Osteoblast (primary cell): ENCODE data around the gene SLC49A3. TPM values are rescaled to one million over a fixed set of nuclear protein-coding genes. Genes with fewer than 3 reads are reported as not detected.

Source experiments
- DNase-seq: peaks from one replicate; pipeline ENCODE4 v3.0.0; 2011; ENCODE audit warnings: low spot score, mixed read lengths; ENCODE audit not compliant: insufficient read length; ENCODE audit errors: missing footprints
- H2AFZ ChIP-seq: 2 replicates; pipeline ENCODE4 v1.6.0; 2011; ENCODE audit warnings: mild to moderate bottlenecking, low read length
- H3K27ac ChIP-seq: 2 replicates; pipeline ENCODE4 v1.5.1; 2011; ENCODE audit warnings: mild to moderate bottlenecking, low read depth, low read length, moderate library complexity
- H3K27me3 ChIP-seq: 2 replicates; pipeline ENCODE4 v1.6.0; 2012; ENCODE audit warnings: mild to moderate bottlenecking, control low read depth, inconsistent platforms, low read length, moderate library complexity; ENCODE audit not compliant: insufficient read depth
- H3K36me3 ChIP-seq: 2 replicates; pipeline ENCODE4 v1.5.1; 2011; ENCODE audit warnings: mild to moderate bottlenecking, low read length, control low read depth, moderate library complexity; ENCODE audit not compliant: insufficient read depth
- H3K4me1 ChIP-seq: 2 replicates; pipeline ENCODE4 v1.5.1; 2011; ENCODE audit warnings: mild to moderate bottlenecking, low read length, control low read depth, moderate library complexity; ENCODE audit not compliant: insufficient read depth
- H3K4me2 ChIP-seq: 2 replicates; pipeline ENCODE4 v1.6.0; 2011; ENCODE audit warnings: mild to moderate bottlenecking, low read length; ENCODE audit not compliant: insufficient read depth
- H3K4me3 ChIP-seq: fragments of 200-600 bp; sonication (generic); 3 replicates; pipeline ENCODE4 v1.5.1; 2012; ENCODE audit warnings: mild to moderate bottlenecking, low read length, inconsistent platforms; ENCODE audit not compliant: insufficient read depth
- H3K79me2 ChIP-seq: 2 replicates; pipeline ENCODE4 v1.6.0; 2012; ENCODE audit warnings: mild to moderate bottlenecking, low read length, control low read depth, inconsistent platforms; ENCODE audit not compliant: insufficient read depth
- H3K9me3 ChIP-seq: 2 replicates; pipeline ENCODE4 v1.5.1; 2011; ENCODE audit warnings: low read depth, low read length, control low read depth
- H4K20me1 ChIP-seq: 2 replicates; pipeline ENCODE4 v1.6.0; 2012; ENCODE audit warnings: mild to moderate bottlenecking, low read length, control low read depth; ENCODE audit not compliant: insufficient read depth
- CTCF ChIP-seq: IDR thresholded peaks from 2 replicates; pipeline ENCODE4 v1.5.1; 2011; ENCODE audit warnings: mild to moderate bottlenecking, low read depth, low read length, moderate library complexity; ENCODE audit errors: extremely low read depth
- total RNA-seq: library from RNA; depleted of rRNA; stranded (reverse); fragments of >200 nt; gene quantifications from 2 replicates; pipeline ENCODE4 v1.2.3, GENCODE V29; 2012

SLC49A3 gene
- total RNA-seq, 1 donor = 11.6 TPM

- Histone ChIP-seq H3K4me1 (peaks cover 10% of the 10 kb centered on the region), H3K4me2 (no peak overlapping the region), H3K79me2 (peaks cover 85% of the 10 kb centered on the region), H3K9me3 (no peaks in the 10 kb centered on the region), H2AFZ (no peak overlapping the region), H3K36me3 (peaks cover 5% of the 10 kb centered on the region), H4K20me1 (peaks cover 63% of the 10 kb centered on the region), H3K27me3 (no peaks in the 10 kb centered on the region), H3K27ac (no peak overlapping the region), H3K4me3 (no peak overlapping the region)
- TF ChIP-seq CTCF = no peak
- no peak for DNase-seq
Observed at GRCh38 chr4:710916-711315, 22.0 kb upstream of the SLC49A3 start.

- Histone ChIP-seq H4K20me1 (peaks cover 61% of the 10 kb centered on the region), H2AFZ (no peak overlapping the region), H3K36me3 (peaks cover 5% of the 10 kb centered on the region), H3K4me1 (peaks cover 12% of the 10 kb centered on the region), H3K4me3 (no peak overlapping the region), H3K27me3 (no peaks in the 10 kb centered on the region), H3K79me2 (peaks cover 86% of the 10 kb centered on the region), H3K4me2 (no peak overlapping the region), H3K9me3 (no peaks in the 10 kb centered on the region), H3K27ac (no peak overlapping the region)
- no peak for DNase-seq
- TF ChIP-seq CTCF = no peak
Observed at GRCh38 chr4:710116-710515, 21.2 kb upstream of the SLC49A3 start.

GRCh38 chr4:709348-709747 is 20.4 kb upstream of the SLC49A3 start:
- Histone ChIP-seq H3K9me3 (no peaks in the 10 kb centered on the region), H3K4me2 (no peak overlapping the region), H4K20me1 (peaks cover 54% of the 10 kb centered on the region)

GRCh38 chr4:708631-708933 is 19.6 kb upstream of the SLC49A3 start:
- Histone ChIP-seq H4K20me1 (peaks cover 48% of the 10 kb centered on the region), H3K4me3 (no peak overlapping the region), H3K79me2 (peaks cover 71% of the 10 kb centered on the region)

More at GRCh38 chr4:709348-709747, 20.4 kb upstream of the SLC49A3 start:
- Histone ChIP-seq H3K27ac (no peak overlapping the region), H3K27me3 (no peaks in the 10 kb centered on the region), H3K36me3 (peaks cover 5% of the 10 kb centered on the region), H3K4me1 (peaks cover 13% of the 10 kb centered on the region), H3K4me3 (no peak overlapping the region), H3K79me2 (peaks cover 78% of the 10 kb centered on the region), H2AFZ (no peak overlapping the region)
- no peak for DNase-seq
- TF ChIP-seq CTCF = no peak

More at GRCh38 chr4:708631-708933, 19.6 kb upstream of the SLC49A3 start:
- no peak for DNase-seq
- no peak overlapping the region for H2AFZ ChIP-seq
- peaks cover 5% of the 10 kb centered on the region for H3K36me3 ChIP-seq
- no peak overlapping the region for H3K27ac ChIP-seq
- H3K9me3 ChIP-seq = no peaks in the 10 kb centered on the region
- TF ChIP-seq CTCF = no peak
- peak overlapping the region; percentile 18 for H3K4me2 ChIP-seq
- peaks cover 13% of the 10 kb centered on the region for H3K4me1 ChIP-seq
- no peaks in the 10 kb centered on the region for H3K27me3 ChIP-seq
